Kidney glomerular epithelial cell (primary cell): ENCODE data around the gene COL8A1.
A peak's percentile ranks its signal among the peaks of the same experiment; 100 is the strongest.
"Not testable (repeated sequence)": the region's sequence is repeated elsewhere in the genome, so short reads cannot be mapped to it uniquely, and the experiment has no call there.

Source experiments
- DNase-seq: peaks from one replicate; lab custom pipeline; 2025; lab: John Stamatoyannopoulos, UW

Gene COL8A1

GRCh38 chr3:99805160-99805559 is 166.8 kb downstream of the COL8A1 start:
- DNase-seq, result no peak

GRCh38 chr3:99808163-99808794 is 169.9 kb downstream of the COL8A1 start:
- peak; percentile 63 for DNase-seq

GRCh38 chr3:99809565-99809964 is 171.2 kb downstream of the COL8A1 start:
- DNase-seq, result no peak

DNA sequence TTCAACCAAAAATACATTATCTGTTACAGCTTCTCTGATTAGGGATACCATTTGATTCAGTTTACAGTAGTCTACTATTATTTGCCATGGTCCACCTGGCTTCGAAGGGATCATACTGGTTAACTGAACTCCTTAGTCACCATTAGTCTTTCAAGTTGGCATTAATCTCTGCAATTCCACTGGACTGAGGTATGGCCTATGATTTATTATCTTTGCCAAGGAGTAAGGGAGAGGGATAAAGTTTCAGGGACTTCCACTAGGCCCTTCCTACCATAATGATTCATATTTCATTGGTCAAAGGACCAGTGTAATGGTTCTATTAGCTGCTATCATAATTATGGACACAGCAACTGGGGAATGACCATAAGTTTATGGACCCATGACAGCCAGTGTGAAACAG is 172.0 kb downstream of the COL8A1 start:
- DNase-seq, result no peak

GRCh38 chr3:99817047-99817436 is 178.6 kb downstream of the COL8A1 start:
- DNase-seq, result no peak

GRCh38 chr3:99817437-99818240 is 179.2 kb downstream of the COL8A1 start, which contains the start of gene CMSS1:
CMSS1 (plus strand) TSS chr3:99817862.
- peak; percentile 73 for DNase-seq

DNA sequence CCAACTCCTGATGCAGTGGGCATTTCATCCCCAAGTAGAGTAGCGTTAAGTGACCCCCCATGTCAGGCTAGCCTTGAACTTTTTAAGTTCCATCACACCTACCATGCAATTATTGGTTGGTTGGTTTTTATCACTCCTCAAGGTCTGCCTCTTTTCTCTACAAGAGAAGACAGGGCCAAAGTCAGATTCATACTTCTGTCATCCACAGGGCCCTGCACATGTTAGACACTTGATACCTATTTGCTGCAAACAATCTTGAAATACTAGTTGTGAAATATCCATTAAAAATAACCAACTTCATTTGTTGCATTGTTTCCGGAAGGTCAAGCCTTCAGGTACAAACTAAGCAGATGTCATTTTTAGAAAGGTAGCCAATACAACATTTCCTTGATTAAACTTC is 180.4 kb downstream of the COL8A1 start:
- DNase-seq, result no peak

DNA sequence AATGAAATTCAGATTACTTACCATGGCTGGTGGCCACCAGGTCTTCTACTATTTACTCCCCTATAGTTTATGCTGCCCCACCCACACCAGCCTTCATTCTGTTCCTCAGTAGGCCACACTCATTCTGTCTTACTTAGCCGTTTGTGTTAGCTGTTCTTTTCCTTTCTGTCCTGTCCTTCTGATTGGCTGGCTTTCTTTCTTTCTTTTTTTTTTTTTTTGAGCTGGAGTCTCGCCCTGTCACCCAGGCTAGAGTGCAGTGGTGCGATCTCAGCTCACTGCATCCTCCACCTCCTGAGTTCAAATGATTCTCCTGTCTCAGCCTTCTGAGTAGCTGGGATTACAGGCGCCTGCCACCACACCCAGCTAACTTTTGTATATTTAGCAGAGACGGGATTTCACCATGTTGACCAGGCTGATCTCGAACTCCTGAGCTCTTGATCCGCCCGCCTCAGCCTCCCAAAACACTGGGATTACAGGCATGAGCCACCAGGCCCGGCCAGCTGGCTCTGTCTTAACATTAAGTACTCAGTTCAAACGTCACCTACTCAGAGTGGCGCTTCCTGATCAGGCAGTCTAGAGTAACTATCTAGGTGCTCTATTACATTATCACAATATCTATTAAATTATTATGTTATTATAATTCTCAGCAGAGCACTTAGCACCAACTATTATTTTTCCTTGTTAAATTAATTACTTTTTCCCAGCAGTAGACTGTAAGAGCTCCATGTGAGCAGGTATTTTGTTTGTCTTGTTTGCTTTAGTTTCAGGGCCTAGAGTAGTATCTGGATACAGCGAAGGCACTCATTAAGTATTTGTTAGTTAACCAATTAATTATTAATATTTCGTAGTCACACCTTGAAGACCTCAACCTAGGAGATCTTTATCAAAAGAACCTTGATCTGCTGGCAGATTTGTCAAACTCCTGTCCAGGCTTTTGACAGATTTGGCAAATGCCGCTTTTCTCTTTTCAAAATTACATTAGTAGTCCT is 185.6 kb downstream of the COL8A1 start:
- DNase-seq, result no peak

DNA sequence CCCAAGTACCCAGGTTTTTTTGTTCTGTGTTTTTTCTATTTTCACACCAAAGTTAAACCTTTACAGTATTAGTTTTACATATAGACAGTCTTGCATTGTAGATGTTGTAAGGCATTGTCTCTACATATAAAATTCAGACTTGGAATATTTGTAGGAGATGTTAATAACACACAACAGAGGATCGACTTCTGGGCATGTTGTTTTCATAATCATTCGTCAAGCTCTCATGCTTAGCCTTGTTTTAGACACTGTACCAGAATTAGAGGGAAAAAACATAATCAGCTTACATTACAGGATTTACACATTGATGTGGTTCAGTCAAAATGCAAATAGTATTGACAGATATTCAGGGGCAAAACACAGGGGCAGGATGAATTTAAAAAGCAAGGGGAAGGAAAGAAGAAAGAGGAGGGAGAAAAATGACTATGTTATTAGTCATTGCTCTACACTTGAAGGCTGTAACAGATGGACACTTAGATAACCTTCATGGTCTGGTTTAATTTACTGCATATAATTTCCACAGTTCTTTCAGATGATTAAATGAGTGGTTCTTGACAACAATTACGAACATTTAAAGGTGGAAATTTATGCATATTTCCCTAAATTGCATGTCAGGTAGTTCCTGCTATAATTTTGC is 186.7 kb downstream of the COL8A1 start:
- DNase-seq, result peak; percentile 25

DNA sequence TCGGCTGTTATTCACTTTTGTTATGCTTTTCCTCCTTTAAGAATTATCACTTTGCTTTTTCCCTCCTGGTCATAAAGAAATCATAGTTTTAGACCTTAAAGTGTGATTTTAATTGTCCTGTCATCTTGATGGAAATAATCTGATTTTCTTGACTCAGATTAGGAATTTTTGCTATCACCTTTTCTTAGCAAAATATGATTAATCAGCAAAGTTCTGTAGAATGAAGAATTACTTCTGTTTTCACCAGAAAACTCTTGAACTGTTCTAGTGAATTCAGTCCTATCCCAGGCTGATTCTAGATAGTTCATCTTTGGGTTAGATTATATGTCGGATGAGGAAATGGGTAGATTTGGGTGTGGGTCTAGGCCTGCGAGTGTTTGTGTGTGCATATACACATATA is 191.4 kb downstream of the COL8A1 start:
- no peak for DNase-seq

- no peak for DNase-seq
These were observed 195.3 kb downstream of the COL8A1 start for GRCh38 chr3:99833617-99834205.

GRCh38 chr3:99834211-99834957 is 196.0 kb downstream of the COL8A1 start:
- no peak for DNase-seq

DNA sequence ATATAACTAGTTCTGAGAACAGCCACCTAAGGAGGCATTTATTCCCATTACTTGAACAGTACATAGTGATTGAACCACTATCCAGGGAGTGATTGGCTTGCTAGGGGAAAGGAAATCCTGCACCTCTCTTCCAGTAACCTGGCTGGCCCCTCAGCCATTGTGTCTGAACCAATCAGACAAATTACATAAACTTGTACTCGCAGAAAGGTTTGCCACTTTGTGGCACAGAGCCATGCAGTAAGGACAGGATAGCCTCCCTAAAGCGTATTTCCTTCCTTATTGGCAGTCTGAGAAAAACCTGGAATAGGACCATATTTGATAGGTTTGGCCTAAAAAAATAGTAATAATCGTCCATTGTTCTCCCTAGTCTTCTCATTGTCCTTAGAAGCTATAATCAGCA is 198.3 kb downstream of the COL8A1 start:
- DNase-seq, result no peak

DNA sequence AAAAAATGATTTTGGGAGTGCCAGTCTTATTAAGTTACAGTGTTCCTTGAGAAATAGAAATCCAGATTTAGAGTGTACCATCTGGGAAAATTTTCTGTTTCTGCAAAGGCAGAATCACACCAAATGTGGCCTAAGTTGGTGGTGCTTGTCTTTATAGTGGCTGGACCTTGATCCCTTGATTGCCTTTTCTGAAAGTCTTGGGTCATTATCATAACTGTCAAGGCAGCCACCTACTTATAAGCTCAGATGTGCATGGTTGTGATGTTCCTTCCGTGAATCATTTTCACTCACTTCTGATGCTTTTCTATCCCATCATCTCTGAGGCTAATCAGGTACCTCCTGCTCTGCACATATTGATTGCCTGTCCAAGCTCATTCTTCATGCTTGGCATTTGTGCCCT is 199.3 kb downstream of the COL8A1 start:
- no peak for DNase-seq

DNA sequence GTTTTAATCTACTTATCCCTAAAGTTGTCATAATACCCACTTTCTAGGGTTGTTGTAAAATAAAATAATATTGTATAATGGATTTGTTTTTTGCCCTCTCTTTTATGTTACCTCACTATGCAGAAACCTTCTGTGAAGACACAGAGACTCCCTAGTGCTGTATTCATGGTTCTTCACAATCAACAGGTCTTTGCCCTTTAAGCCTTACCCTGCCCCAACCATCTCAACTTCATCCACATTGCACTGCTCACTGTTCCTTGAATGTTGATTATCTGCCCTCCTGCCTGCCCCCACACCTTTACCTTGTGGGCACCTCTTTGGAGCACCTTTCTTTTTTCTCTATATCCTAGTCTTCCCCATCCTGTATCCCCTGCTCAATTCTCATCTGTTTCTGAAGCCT is 200.4 kb downstream of the COL8A1 start:
- no peak for DNase-seq

GRCh38 chr3:99839613-99840012 is 201.2 kb downstream of the COL8A1 start:
- no peak for DNase-seq

DNA sequence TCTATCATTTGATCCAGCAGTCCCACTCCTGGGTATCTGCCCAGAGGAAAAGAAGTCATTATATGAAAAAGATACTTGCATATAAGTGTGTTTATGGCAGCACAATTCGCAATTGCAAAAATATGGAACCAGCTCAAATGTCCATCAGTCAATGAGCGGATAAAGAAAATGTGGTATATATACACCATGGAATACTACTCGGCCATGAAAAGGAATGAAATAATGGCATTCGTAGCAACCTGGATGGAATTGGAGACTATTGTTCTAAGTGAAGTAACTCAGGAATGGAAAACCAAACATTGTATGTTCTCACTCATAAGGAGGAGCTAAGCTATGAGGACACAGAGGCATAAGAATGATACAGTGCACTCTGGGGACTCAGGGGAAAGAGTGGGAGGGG is 203.6 kb downstream of the COL8A1 start:
- not testable (repeated sequence) for DNase-seq

GRCh38 chr3:99842826-99843589 is 204.6 kb downstream of the COL8A1 start:
- peak; percentile 82 for DNase-seq

DNA sequence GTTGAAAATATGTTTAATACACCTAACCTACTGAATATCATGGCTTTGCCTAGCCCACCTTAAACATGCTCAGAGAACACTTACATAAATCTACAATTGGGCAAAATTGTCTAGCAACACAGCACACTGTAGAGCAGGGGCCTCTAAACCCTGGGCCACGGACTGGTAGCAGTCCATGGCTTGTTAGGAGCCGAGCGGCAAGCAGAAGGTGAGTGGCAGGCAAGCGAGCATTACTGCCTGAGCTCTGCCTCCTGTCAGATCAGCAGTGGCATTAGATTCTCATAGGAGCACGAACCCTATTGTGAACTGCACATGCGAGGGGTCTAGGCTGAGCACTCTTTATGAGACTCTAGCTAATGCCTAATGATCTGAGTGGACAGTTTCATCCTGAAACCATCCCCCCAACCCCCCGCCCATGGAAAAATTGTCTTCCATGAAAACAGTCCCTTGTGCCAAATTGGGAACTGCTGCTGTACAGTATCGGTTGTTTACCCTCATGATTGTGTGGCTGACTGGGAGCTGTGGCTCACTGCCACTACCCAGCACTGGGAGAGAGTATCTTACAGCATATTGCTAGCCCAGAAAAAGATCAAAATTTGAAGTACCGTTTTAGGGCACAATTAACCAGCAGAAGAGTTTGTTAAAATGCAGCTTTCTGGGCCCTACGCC is 205.3 kb downstream of the COL8A1 start:
- no peak for DNase-seq
